22Rv1 (cell line): ENCODE measurements around the gene CXCL17.

Experiments
- H3K27ac ChIP-seq: fragments of 450-650 bp; 2 replicates; pipeline ENCODE4 v1.5.1; 2017
- ZFX ChIP-seq: fragments of 450-650 bp; IDR thresholded peaks from 2 replicates; pipeline ENCODE4 v1.6.1; 2017; ENCODE audit warnings: antibody characterized with exemption, borderline replicate concordance
- TF ChIP-seq, protein P1 (sequence below): fragments of 450-650 bp; IDR thresholded peaks from 2 replicates; pipeline ENCODE4 v1.5.1; 2017; ENCODE audit warnings: mild to moderate bottlenecking

The CXCL17 gene

DNA sequence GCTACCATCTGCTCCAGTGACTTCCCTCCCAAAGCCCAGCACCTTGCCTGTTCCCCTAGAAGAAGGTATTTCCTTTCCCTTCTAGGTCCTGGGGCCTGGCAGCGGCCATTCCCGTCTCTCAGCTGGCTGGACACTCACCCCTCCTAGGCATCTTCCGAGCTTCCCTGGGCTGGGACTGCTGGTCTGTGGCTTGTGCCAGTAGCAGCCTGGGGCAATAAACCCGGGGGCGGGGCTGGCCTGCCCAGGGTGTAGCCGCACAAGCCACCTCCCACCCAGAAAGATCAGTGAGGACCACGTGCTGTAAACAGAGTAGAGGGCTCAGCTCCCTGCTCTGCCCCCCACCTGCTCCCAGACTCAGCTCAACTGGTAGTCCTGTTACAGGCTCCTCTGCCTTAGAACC, 30.5 kb downstream of the CXCL17 start:
- H3K27ac ChIP-seq, result no peak overlapping the region
- no peak for TF ChIP-seq ZFX
- TF ChIP-seq, protein P1, sequence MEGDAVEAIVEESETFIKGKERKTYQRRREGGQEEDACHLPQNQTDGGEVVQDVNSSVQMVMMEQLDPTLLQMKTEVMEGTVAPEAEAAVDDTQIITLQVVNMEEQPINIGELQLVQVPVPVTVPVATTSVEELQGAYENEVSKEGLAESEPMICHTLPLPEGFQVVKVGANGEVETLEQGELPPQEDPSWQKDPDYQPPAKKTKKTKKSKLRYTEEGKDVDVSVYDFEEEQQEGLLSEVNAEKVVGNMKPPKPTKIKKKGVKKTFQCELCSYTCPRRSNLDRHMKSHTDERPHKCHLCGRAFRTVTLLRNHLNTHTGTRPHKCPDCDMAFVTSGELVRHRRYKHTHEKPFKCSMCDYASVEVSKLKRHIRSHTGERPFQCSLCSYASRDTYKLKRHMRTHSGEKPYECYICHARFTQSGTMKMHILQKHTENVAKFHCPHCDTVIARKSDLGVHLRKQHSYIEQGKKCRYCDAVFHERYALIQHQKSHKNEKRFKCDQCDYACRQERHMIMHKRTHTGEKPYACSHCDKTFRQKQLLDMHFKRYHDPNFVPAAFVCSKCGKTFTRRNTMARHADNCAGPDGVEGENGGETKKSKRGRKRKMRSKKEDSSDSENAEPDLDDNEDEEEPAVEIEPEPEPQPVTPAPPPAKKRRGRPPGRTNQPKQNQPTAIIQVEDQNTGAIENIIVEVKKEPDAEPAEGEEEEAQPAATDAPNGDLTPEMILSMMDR, result no peak

DNA sequence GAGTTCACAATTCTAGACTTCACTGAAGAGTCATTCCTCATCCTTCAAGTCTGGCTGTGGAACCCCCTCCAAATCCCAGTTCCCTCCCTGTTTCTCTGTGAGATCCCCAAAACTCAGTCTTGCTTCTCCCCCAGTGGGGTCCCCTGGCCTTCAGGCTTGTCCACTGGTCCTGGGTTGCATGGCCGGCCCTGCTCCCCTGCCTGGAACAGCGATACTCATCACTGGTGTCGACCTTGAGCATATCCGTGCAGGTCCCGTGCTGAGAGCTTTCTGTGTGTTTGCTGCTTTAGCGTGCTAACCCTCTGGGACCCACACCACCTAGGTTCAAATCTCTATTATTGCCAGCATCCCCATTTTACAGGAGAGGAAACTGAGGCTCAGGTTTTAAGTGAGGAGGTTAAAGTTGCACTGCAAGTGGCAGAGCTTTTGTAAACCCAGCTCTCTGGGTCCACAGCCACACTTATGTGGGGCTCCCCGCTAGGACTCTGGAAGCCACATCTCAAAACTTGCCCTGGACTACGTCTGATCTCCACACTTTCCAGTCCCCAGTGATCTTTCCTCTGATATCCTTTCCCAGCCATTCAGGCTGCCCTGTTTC, 31.1 kb downstream of the CXCL17 start:
- TF ChIP-seq, protein P1, result no peak
- TF ChIP-seq ZFX, result no peak
- no peak overlapping the region for H3K27ac ChIP-seq

DNA sequence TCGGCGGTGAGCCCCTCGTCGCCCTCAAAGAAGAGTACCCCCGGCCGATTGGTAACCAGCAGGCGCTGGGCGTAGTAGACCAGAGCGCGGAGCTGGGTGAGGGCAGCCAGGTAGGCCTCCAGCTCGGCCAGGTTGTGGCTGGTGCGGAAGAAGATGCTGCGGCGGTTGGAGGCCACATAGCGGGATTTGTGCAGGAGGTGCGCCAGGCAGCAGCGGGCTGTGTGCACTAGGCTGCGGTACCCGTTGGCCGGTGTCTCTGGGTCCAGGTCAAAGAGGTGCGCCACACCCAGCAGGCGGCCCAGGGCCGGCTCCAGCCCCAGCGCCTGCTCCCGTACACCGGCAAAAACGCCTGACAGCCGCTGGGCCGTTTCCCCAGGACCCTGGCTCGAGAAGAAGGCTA, 32.4 kb downstream of the CXCL17 start:
- H3K27ac ChIP-seq, result no peak overlapping the region
- TF ChIP-seq, protein P1, result no peak
- TF ChIP-seq ZFX, result no peak

DNA sequence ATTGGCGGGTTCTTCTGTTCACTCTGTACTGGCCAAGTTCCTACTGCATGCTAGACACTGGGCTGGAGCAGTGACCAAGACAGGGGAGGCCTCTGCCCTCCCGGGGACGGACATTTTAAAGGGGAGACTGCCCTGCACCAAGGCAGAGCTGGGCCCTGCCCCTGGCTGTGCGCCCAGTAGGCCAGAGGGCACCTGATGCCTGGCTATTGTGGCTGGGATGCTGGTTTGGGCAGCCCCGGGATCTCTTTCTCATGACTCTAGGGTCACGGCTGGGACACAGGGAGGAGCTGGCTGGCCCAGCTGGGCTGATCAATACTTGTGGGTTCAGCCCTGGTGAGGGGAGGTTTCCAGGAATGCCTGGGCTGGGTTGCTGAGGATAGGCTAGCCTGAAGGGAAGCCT, 33.3 kb downstream of the CXCL17 start:
- H3K27ac ChIP-seq, result no peak overlapping the region
- no peak for TF ChIP-seq ZFX
- TF ChIP-seq, protein P1, result no peak

DNA sequence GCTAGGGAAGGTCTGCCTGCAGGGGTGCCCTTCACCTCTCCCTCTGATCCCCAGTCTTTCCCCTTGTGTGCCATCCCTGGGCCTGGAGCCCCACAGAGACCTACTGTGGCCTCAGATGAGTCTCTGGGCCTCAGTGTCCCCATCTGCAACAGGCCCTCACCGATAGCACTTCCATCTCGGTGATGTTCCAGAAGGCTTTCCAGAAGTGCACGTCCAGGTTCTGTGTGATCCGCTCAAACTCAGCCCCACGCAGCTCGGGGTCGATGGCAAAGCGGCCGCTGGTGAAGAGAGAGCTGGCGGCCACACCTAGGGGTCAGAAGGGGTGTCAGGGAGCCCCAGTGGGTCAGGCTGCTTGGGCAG, 35.0 kb downstream of the CXCL17 start:
- H3K27ac ChIP-seq, result no peak overlapping the region
- TF ChIP-seq, protein P1, result no peak
- no peak for TF ChIP-seq ZFX

DNA sequence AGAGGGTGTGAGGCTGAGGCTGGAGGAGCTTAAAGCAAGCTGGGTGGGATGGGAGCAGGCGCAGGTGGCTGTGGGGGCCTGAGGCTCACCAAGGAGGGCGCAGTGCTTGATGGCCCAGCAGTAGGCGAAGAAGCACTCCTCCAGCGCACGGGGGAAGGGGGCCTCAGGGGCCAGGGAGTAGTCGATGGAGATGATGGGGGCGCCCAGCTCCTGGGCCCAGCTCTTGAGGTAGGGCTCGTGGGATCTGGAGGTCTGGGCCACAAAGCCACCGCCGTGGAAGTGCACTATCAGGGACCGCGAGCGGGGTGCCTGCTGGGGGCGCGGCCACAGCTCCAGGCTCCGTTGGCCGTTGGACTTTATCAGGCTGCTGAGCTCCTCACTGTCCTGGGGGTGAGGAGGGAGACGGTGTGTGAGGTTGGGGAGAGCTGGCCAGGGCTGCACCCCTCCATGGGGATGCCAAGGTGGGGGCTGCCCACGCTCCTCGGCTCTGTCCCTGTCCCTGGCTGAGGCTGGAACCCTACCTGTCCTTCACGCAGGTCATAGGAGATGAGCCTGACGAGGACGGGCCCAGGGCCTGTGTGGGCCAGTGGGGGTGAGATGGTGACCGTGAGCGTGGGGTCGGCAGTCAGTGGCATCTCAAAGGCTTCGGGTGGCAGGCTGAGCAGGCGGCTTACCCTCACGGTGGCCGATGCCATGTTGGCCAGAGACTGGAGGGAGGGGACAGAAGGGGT, 35.5 kb downstream of the CXCL17 start:
- TF ChIP-seq, protein P1, result no peak
- TF ChIP-seq ZFX, result no peak

DNA sequence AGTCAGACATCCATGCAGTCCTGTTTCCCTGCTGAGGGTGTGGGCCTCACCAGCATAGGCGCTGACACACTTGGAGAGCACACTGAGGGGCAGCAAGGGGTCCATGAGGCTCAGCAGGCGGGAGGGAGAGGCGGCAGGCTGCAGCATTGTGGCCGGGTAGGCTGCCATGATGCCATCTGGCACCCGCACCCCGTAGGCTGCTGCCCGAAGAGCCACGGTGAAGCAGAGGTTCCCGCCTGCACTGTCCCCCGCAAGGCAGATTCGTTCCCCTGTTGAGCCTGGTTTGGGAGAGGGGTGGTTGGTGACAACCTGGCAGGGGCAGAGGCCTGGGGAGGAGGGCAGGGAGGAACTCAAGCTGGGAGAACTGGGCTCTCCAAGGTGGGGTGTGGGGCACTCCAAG, 36.6 kb downstream of the CXCL17 start:
- H3K27ac ChIP-seq, result no peak overlapping the region
- TF ChIP-seq, protein P1, result no peak
- TF ChIP-seq ZFX, result no peak

More for the DNA sequence above, 35.5 kb downstream of the CXCL17 start:
- no peak overlapping the region for H3K27ac ChIP-seq
